Osteoblast (primary cell): ENCODE results near the gene WNT6. TPM values are rescaled to one million over a fixed set of nuclear protein-coding genes. Genes with fewer than 3 reads are reported as not detected.

Experiments
- DNase-seq: peaks from one replicate; pipeline ENCODE4 v3.0.0; 2011; ENCODE audit warnings: low spot score, mixed read lengths; ENCODE audit not compliant: insufficient read length; ENCODE audit errors: missing footprints
- H2AFZ ChIP-seq: 2 replicates; pipeline ENCODE4 v1.6.0; 2011; ENCODE audit warnings: mild to moderate bottlenecking, low read length
- H3K27ac ChIP-seq: 2 replicates; pipeline ENCODE4 v1.5.1; 2011; ENCODE audit warnings: mild to moderate bottlenecking, low read depth, low read length, moderate library complexity
- H3K27me3 ChIP-seq: 2 replicates; pipeline ENCODE4 v1.6.0; 2012; ENCODE audit warnings: mild to moderate bottlenecking, control low read depth, inconsistent platforms, low read length, moderate library complexity; ENCODE audit not compliant: insufficient read depth
- H3K36me3 ChIP-seq: 2 replicates; pipeline ENCODE4 v1.5.1; 2011; ENCODE audit warnings: mild to moderate bottlenecking, low read length, control low read depth, moderate library complexity; ENCODE audit not compliant: insufficient read depth
- H3K4me1 ChIP-seq: 2 replicates; pipeline ENCODE4 v1.5.1; 2011; ENCODE audit warnings: mild to moderate bottlenecking, low read length, control low read depth, moderate library complexity; ENCODE audit not compliant: insufficient read depth
- H3K4me2 ChIP-seq: 2 replicates; pipeline ENCODE4 v1.6.0; 2011; ENCODE audit warnings: mild to moderate bottlenecking, low read length; ENCODE audit not compliant: insufficient read depth
- H3K4me3 ChIP-seq: fragments of 200-600 bp; sonication (generic); 3 replicates; pipeline ENCODE4 v1.5.1; 2012; ENCODE audit warnings: mild to moderate bottlenecking, low read length, inconsistent platforms; ENCODE audit not compliant: insufficient read depth
- H3K79me2 ChIP-seq: 2 replicates; pipeline ENCODE4 v1.6.0; 2012; ENCODE audit warnings: mild to moderate bottlenecking, low read length, control low read depth, inconsistent platforms; ENCODE audit not compliant: insufficient read depth
- H3K9me3 ChIP-seq: 2 replicates; pipeline ENCODE4 v1.5.1; 2011; ENCODE audit warnings: low read depth, low read length, control low read depth
- H4K20me1 ChIP-seq: 2 replicates; pipeline ENCODE4 v1.6.0; 2012; ENCODE audit warnings: mild to moderate bottlenecking, low read length, control low read depth; ENCODE audit not compliant: insufficient read depth
- total RNA-seq: library from RNA; depleted of rRNA; stranded (reverse); fragments of >200 nt; gene quantifications from 2 replicates; pipeline ENCODE4 v1.2.3, GENCODE V29; 2012
- TF ChIP-seq, protein P1 (sequence below): IDR thresholded peaks from 2 replicates; pipeline ENCODE4 v1.5.1; 2011; ENCODE audit warnings: mild to moderate bottlenecking, low read depth, low read length, moderate library complexity; ENCODE audit errors: extremely low read depth

Gene WNT6
- total RNA-seq, 1 donor = not detected

DNA sequence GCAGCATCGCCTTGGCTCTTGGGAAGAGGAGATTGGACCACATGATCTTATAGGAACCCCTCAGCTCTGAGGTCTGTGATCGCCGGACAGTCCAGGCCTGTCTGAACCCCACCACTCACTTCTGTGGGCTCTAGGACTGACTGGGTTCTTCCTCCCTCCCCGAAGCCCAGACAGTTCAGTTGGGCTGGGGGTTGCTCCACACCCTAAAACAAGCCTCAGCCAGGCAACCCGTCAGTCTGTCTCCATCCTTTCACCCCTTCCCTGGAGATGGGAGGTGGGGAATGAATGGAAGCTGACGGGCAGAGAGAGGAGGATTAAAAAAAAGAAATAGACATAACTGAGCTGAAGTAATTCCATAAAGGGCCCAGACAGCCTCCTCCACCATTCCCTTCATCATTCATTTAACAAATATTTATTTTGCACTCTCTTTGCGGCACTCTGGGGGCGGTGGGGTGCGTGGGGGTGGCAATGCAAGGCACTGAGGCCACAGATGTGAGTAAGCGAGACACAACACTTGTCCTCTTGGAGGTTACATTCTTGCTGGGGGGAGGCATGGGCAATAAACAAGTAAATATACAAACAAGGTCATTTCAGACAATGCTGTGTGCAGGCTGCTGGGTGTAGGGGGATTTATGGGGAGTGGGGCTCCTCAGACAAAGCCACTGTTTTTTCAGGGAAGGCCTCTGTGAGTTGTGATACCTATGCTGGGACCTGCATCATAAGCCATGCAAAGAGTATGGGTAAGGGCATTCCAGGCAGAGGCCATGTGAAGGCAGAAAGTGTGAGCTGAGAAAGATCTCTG lies 33.9 kb downstream of the WNT6 start:
- no peaks in the 10 kb centered on the region for H4K20me1 ChIP-seq
- H3K4me3 ChIP-seq = peak overlapping the region; percentile 57
- peaks cover 6% of the 10 kb centered on the region for H3K4me1 ChIP-seq
- no peaks in the 10 kb centered on the region for H3K9me3 ChIP-seq
- H3K27ac ChIP-seq = no peak overlapping the region
- no peaks in the 10 kb centered on the region for H3K36me3 ChIP-seq
- peak; percentile 66 for DNase-seq
- peak overlapping the region; percentile 75 for H2AFZ ChIP-seq
- peaks cover 59% of the 10 kb centered on the region for H3K27me3 ChIP-seq
- H3K79me2 ChIP-seq = no peaks in the 10 kb centered on the region
- H3K4me2 ChIP-seq = peak overlapping the region; percentile 78
- TF ChIP-seq, protein P1, sequence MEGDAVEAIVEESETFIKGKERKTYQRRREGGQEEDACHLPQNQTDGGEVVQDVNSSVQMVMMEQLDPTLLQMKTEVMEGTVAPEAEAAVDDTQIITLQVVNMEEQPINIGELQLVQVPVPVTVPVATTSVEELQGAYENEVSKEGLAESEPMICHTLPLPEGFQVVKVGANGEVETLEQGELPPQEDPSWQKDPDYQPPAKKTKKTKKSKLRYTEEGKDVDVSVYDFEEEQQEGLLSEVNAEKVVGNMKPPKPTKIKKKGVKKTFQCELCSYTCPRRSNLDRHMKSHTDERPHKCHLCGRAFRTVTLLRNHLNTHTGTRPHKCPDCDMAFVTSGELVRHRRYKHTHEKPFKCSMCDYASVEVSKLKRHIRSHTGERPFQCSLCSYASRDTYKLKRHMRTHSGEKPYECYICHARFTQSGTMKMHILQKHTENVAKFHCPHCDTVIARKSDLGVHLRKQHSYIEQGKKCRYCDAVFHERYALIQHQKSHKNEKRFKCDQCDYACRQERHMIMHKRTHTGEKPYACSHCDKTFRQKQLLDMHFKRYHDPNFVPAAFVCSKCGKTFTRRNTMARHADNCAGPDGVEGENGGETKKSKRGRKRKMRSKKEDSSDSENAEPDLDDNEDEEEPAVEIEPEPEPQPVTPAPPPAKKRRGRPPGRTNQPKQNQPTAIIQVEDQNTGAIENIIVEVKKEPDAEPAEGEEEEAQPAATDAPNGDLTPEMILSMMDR = no peak

DNA sequence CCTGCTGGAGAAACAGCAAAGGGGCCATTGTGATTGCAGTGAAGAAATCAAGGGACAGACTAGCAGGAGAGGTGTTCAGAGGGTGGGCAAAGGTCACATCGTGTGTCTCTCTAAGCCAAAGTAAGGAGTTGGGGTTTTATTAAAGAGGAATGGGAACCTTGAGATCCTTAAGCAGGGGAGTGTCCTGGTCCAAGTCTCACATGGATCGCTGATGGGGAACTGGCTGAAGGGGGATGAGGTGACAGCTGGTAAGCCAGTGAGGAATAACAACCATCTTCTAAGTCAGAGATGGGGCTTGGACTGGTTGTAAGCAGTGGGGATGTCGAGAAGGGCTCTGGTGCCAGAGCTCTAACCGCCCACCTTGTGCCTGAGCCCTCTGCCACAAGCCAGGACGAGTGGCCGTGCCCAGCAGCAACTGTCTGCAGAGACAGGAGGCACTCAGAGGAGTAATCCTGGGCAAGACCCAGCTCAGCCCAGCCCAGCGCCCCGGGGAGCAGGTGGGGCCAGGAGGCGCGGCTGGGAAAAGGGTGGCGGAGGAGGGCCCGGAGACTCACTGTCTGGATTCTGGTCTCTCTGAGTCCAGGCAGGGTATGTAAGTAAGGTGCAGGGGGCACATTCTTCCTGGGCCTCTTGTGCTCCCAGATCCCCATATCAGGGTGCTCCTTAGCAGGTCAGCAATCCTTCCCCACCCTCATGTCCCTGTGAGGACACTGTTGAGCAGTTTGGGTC lies 34.7 kb downstream of the WNT6 start:
- H3K4me1 ChIP-seq = peaks cover 6% of the 10 kb centered on the region
- no peaks in the 10 kb centered on the region for H3K9me3 ChIP-seq
- TF ChIP-seq, protein P1 = no peak
- no peak overlapping the region for H2AFZ ChIP-seq
- H3K27me3 ChIP-seq = peaks cover 66% of the 10 kb centered on the region
- no peak overlapping the region for H3K4me3 ChIP-seq
- H4K20me1 ChIP-seq = no peaks in the 10 kb centered on the region
- H3K4me2 ChIP-seq = no peak overlapping the region
- DNase-seq = peak; percentile 84
- H3K27ac ChIP-seq = no peak overlapping the region
- H3K79me2 ChIP-seq = no peaks in the 10 kb centered on the region
- H3K36me3 ChIP-seq = no peaks in the 10 kb centered on the region

DNA sequence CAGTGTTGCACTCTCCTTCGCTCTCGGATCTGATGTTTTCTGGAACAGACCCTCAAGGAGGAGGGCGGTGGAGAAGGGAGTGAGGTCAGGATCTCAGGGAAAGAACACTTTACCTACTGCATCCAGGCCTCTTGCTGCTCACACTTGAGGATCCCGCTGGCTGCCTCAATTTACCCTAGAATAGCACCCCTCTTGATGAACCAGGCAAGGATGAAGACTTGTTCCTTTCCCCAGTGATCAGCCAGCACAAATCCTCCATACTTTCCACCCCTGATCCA lies 35.2 kb downstream of the WNT6 start:
- no peaks in the 10 kb centered on the region for H3K36me3 ChIP-seq
- TF ChIP-seq, protein P1 = no peak
- no peaks in the 10 kb centered on the region for H4K20me1 ChIP-seq
- H3K4me1 ChIP-seq = peaks cover 6% of the 10 kb centered on the region
- H3K4me3 ChIP-seq = no peak overlapping the region
- H3K9me3 ChIP-seq = no peaks in the 10 kb centered on the region
- no peaks in the 10 kb centered on the region for H3K79me2 ChIP-seq
- no peak overlapping the region for H3K27ac ChIP-seq
- DNase-seq = no peak
- peaks cover 71% of the 10 kb centered on the region for H3K27me3 ChIP-seq
- H3K4me2 ChIP-seq = no peak overlapping the region
- no peak overlapping the region for H2AFZ ChIP-seq

DNA sequence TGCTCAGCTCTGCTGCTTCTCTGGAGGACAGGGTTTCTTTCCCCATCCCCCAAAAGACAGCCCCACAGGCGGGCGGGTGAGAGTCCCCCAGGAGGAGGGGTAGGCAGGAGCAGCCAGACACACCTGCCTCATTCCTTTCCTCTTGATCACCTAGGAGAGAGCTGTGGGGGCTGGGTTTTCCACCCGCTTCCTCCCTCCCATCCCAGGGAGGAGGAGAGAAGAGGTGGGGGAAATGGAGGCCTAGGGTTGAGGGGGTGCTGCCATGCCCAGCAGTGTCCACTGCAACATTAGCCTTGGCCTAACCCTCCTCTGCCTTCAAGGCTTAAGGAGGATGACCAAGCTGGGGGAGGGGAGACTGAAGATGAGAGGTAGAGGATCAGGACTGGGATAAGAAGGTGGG lies 35.7 kb downstream of the WNT6 start:
- no peaks in the 10 kb centered on the region for H4K20me1 ChIP-seq
- H3K27ac ChIP-seq = no peak overlapping the region
- H3K9me3 ChIP-seq = no peaks in the 10 kb centered on the region
- no peak overlapping the region for H3K4me2 ChIP-seq
- peaks cover 6% of the 10 kb centered on the region for H3K4me1 ChIP-seq
- H3K4me3 ChIP-seq = no peak overlapping the region
- TF ChIP-seq, protein P1 = no peak
- H2AFZ ChIP-seq = no peak overlapping the region
- no peaks in the 10 kb centered on the region for H3K36me3 ChIP-seq
- peaks cover 73% of the 10 kb centered on the region for H3K27me3 ChIP-seq
- H3K79me2 ChIP-seq = no peaks in the 10 kb centered on the region
- DNase-seq = peak; percentile 84
